Neural cell (in vitro differentiated cells): ENCODE measurements around the gene PTOV1.

Source experiments
- CTCF ChIP-seq: fragments of 450-650 bp; IDR thresholded peaks from 2 replicates; pipeline ENCODE4 v1.5.1; 2014; ENCODE audit warnings: antibody characterized with exemption, mild to moderate bottlenecking, moderate library complexity; ENCODE audit not compliant: poor library complexity, severe bottlenecking
- EZH2 ChIP-seq: fragments of 200-600, 300-800 bp; shearing (Covaris generic), sonication (generic); IDR thresholded peaks from 2 replicates; pipeline ENCODE4 v1.6.1; 2014; ENCODE audit warnings: antibody characterized with exemption, low read length, borderline replicate concordance, mild to moderate bottlenecking; ENCODE audit not compliant: insufficient read depth, poor library complexity, severe bottlenecking

- TF ChIP-seq CTCF = peak; percentile 26
- no peak for TF ChIP-seq EZH2
Observed at GRCh38 chr19:49890349-49891311, 39.7 kb downstream of the PTOV1 start.
